HepG2 (cell line): ENCODE data around the gene PTPRB. TPM values are rescaled to one million over a fixed set of nuclear protein-coding genes. Genes with fewer than 3 reads are reported as not detected.

ENCODE experiments used
- ATAC-seq: fragments of 200-7000 bp; cut with Tn5 transposase; 3 replicates; pipeline ENCODE4 v1.9.1; 2020; ENCODE audit warnings: mild to moderate bottlenecking, moderate library complexity
- BruUV-seq: library from RNA; stranded (reverse); fragments of 400-500 nt; replicated peaks from 2 replicates; lab custom pipeline; 2021; lab: Mats Ljungman, UMichigan
- CTCF ChIA-PET: fragments of 300-600 bp; formaldehyde crosslinking; extraction: SDS; loops from one replicate; lab custom pipeline; 2021; ENCODE audit warnings: low total read pairs, inconsistent platforms, low intra/inter-chr PET ratio; lab: Yijun Ruan, JAX
- POLR2A ChIA-PET: fragments of 350-600 bp; sonication (Branson Sonifier 250); formaldehyde crosslinking; loops from one replicate; lab custom pipeline; 2020; ENCODE audit warnings: antibody characterized with exemption, inconsistent platforms; lab: Yijun Ruan, JAX
- DNase-seq: peaks from one replicate; pipeline ENCODE4 v3.0.0-alpha.2; 2015; ENCODE audit warnings: low spot score
- FAIRE-seq: peaks from 3 replicates; lab custom pipeline; 2011; peaks lifted over from hg19 to GRCh38; lab: Jason Lieb, UNC
- H2AFZ ChIP-seq: one replicate; pipeline ENCODE4 v1.6.1; 2011; ENCODE audit warnings: low read length, inconsistent platforms
- H3K27ac ChIP-seq: fragments of 300-600 bp; 3 replicates; pipeline ENCODE4 v1.8.0; 2011; ENCODE audit warnings: mixed run types, mild to moderate bottlenecking, mixed read lengths, low read length, inconsistent platforms; ENCODE audit not compliant: insufficient read depth; ENCODE audit errors: extremely low read length
- H3K27me3 ChIP-seq, 2 experiments: fragments of 200-600 bp in 1 of 2; 2 replicates in 1 of 2; 3 replicates in 1 of 2; pipeline versions ENCODE4 v1.6.0 to v1.8.0; 2011; ENCODE audit warnings: low read length in 2 of 2, mild to moderate bottlenecking in 2 of 2, moderate library complexity in 2 of 2, inconsistent platforms in 1 of 2; ENCODE audit not compliant: insufficient read depth in 2 of 2, control insufficient read depth in 1 of 2
- H3K36me3 ChIP-seq, 2 experiments: fragments of 200-600 bp in 1 of 2; replicated peaks in 1 of 2; 2 replicates in 1 of 2; 3 replicates in 1 of 2; pipeline versions ENCODE4 v1.5.1 to v1.8.0; 2011; ENCODE audit warnings: low read length in 2 of 2, inconsistent platforms in 1 of 2; ENCODE audit not compliant: insufficient read depth in 2 of 2, control insufficient read depth in 1 of 2
- H3K4me1 ChIP-seq: 2 replicates; pipeline ENCODE4 v1.5.1; 2012; ENCODE audit warnings: low read length, inconsistent platforms; ENCODE audit not compliant: insufficient read depth
- H3K4me2 ChIP-seq: 2 replicates; pipeline ENCODE4 v1.6.0; 2011; ENCODE audit warnings: low read depth, low read length, inconsistent platforms
- H3K4me3 ChIP-seq, 3 experiments: fragments of 200-600 bp in 1 of 3; sonication (generic), shearing (Covaris generic) in 1 of 3; replicated peaks in 1 of 3; 2 replicates each; pipeline ENCODE4 v1.5.1; 2011 to 2016; ENCODE audit warnings: low read length in 3 of 3, inconsistent platforms in 2 of 3, low read depth in 2 of 3, mild to moderate bottlenecking in 2 of 3, control low read depth in 1 of 3, mixed read lengths in 1 of 3; ENCODE audit not compliant: insufficient read depth in 1 of 3
- H3K79me2 ChIP-seq: one replicate; pipeline ENCODE4 v1.6.1; 2011; ENCODE audit warnings: low read length, inconsistent platforms; ENCODE audit not compliant: insufficient read depth
- H3K9ac ChIP-seq: 2 replicates; pipeline ENCODE4 v1.6.0; 2011; ENCODE audit warnings: mild to moderate bottlenecking, low read depth, low read length, inconsistent platforms; ENCODE audit not compliant: insufficient read depth
- H3K9me3 ChIP-seq: 2 replicates; pipeline ENCODE4 v1.5.1; 2012; ENCODE audit warnings: mild to moderate bottlenecking, low read length
- H4K20me1 ChIP-seq: 2 replicates; pipeline ENCODE4 v1.6.0; 2011; ENCODE audit warnings: inconsistent platforms, mild to moderate bottlenecking, low read length, moderate library complexity; ENCODE audit not compliant: insufficient read depth
- ATF6 ChIP-seq: sonication (generic); formaldehyde crosslinking; conservative IDR thresholded peaks from 2 replicates; pipeline ENCODE4 v1.4.0; 2020; ENCODE audit warnings: missing genetic modification reagents
- DDIT3 ChIP-seq: sonication (generic); formaldehyde crosslinking; IDR thresholded peaks from 2 replicates; pipeline ENCODE4 v1.4.0; 2020; ENCODE audit warnings: mild to moderate bottlenecking, missing genetic modification reagents
- MNT ChIP-seq: fragments of 450-650 bp; IDR thresholded peaks from 2 replicates; pipeline ENCODE4 v1.6.1; 2016
- POGZ ChIP-seq: sonication (generic); formaldehyde crosslinking; IDR thresholded peaks from 2 replicates; pipeline ENCODE4 v1.4.0; 2020; ENCODE audit warnings: mild to moderate bottlenecking, missing genetic modification reagents
- ZFP62 ChIP-seq: sonication (generic); formaldehyde crosslinking; IDR thresholded peaks from 2 replicates; pipeline ENCODE4 v1.4.0; 2020; ENCODE audit warnings: missing genetic modification reagents
- ZNF512B ChIP-seq: sonication (generic); formaldehyde crosslinking; IDR thresholded peaks from 2 replicates; pipeline ENCODE4 v1.5.1; 2020; ENCODE audit warnings: missing genetic modification reagents, mild to moderate bottlenecking, borderline replicate concordance
- ZNF552 ChIP-seq: sonication (generic); formaldehyde crosslinking; IDR thresholded peaks from 2 replicates; pipeline ENCODE4 v1.9.0; 2022; ENCODE audit warnings: missing genetic modification reagents, mild to moderate bottlenecking, borderline replicate concordance
- WGBS: methylation state at CpG from one replicate; pipeline ENCODE4 v1.1.6; 2017; ENCODE audit warnings: low lambda C conversion rate; 5-methylcytosine and 5-hydroxymethylcytosine counted together
- in situ Hi-C: cut with HindIII; loops from 2 replicates; pipeline ENCODE4 v1.10.0; 2017; ENCODE audit warnings: low pct_unique_long_range_greater_than_20kb; ENCODE audit not compliant: extremely low pct_ligation_motif_present
- intact Hi-C: fragments of 100-400 bp; cut with micrococcal nuclease; formaldehyde crosslinking; loops from one replicate; pipeline ENCODE4 v1.10.0; 2022; ENCODE audit not compliant: unreplicated experiment
- polyA plus RNA-seq, 8 experiments: library from polyadenylated mRNA; depleted of rRNA in 3 of 8; stranded (reverse) in 7 of 8; unstranded in 1 of 8; fragments of >200 nt; fragmentation: Illumina TruSeq in 4 of 8; extraction: Trizol in 4 of 8; gene quantifications; 2 replicates each; pipeline versions ENCODE4 v1.2.1 to v1.2.3, GENCODE V29; 2011 to 2016; ENCODE audit warnings: low read depth in 4 of 8, missing spikeins in 1 of 8, mixed read lengths in 1 of 8; ENCODE audit not compliant: insufficient read depth in 1 of 8
- total RNA-seq, 5 experiments: library from RNA; depleted of rRNA; stranded (reverse); fragments of >200 nt; fragmentation: Illumina TruSeq; extraction: Trizol; gene quantifications; 2 replicates each; pipeline ENCODE4 v1.2.3, GENCODE V29; 2016; ENCODE audit warnings: low read depth in 1 of 5

PTPRB gene
- total and polyA plus RNA-seq, 2 of the 13 experiments (the other 11 are each of a cell fraction or from before 2014, with no cell fraction given), result 0.02 to 0.07 TPM

GRCh38 chr12:70590549-70591226 lies 46.5 kb downstream of the PTPRB start:
- no peaks in the 10 kb centered on the region for H3K9me3 ChIP-seq
- no peak overlapping the region for H2AFZ ChIP-seq
- ChIA-PET CTCF (interaction anchor here (1.5 to 2.3 kb wide), 2 partner anchors 129 to 139 kb away, joined by 10 to 18 read pairs; no protein-coding TSS in a partner anchor), POLR2A (no interaction called here)
- 30% methylated on average over 4 of the region's 4 CpGs for WGBS
- in situ Hi-C loops (loop anchor here (5.0 kb wide), 1 partner anchor 127 kb away; no protein-coding TSS in a partner anchor), intact Hi-C loops (loop anchor here (1.0 kb wide), 2 partner anchors 130 to 140 kb away; no protein-coding TSS in a partner anchor)
- no peaks in the 10 kb centered on the region for H3K79me2 ChIP-seq
- TF ChIP-seq ZNF552 (CRISPR knock-in tag) (no peak), MNT (no peak), ATF6 (CRISPR knock-in tag) (no peak), ZNF512B (no peak), ZFP62 (CRISPR knock-in tag) (no peak), POGZ (no peak), DDIT3 (CRISPR knock-in tag) (no peak)
- H3K27me3 ChIP-seq, result no peaks in the 10 kb centered on the region
- DNase-seq (no peak), FAIRE-seq (no peak), ATAC-seq (no peak)
- H3K4me1 ChIP-seq, result no peaks in the 10 kb centered on the region
- H4K20me1 ChIP-seq, result no peaks in the 10 kb centered on the region
- H3K9ac ChIP-seq, result no peak overlapping the region
- no peak overlapping the region for H3K4me3 ChIP-seq
- BruUV-seq, result no TSS peak
- no peak overlapping the region for H3K27ac ChIP-seq
- no peak overlapping the region for H3K4me2 ChIP-seq
- H3K36me3 ChIP-seq, result no peaks in the 10 kb centered on the region
